SU-DHL-6 (cell line): ENCODE measurements around the gene CCR6.

Experiments
- CTCF ChIP-seq: fragments of 200-600 bp; sonication (generic); IDR thresholded peaks from one replicate; pipeline ENCODE4 v1.5.1; 2017; ENCODE audit warnings: antibody characterized with exemption, mild to moderate bottlenecking, low read length, moderate library complexity; ENCODE audit not compliant: insufficient read depth, poor library complexity, severe bottlenecking
- EZH2phosphoT487 ChIP-seq: fragments of 200-600 bp; sonication (generic), shearing (Covaris generic); conservative IDR thresholded peaks from 2 replicates; pipeline ENCODE4 v1.6.1; 2018; ENCODE audit warnings: mild to moderate bottlenecking, antibody characterized with exemption, low read length, moderate library complexity, mixed read lengths

DNA sequence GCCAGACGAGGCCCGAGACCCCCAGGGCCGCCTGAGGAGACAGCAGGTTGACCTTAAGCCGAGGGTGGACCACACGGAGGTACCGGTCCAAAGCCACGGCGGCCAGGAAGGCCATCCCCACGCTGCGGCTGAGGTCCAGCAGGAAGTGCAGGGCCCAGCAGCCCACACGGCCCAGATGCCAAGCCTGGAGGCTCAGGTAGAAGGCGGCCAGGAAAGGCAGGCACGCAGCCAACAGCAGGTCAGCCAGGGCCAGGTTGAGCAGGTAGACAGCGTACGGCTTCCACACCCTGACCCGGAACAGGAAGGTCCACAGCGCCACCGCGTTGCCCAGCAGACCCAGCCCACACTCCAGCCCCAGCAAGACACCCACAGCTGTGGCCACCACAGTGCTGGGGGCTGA lies 34.5 kb downstream of the CCR6 start:
- no peak for TF ChIP-seq CTCF
- no peak for TF ChIP-seq EZH2phosphoT487
